SK-N-SH (cell line): ENCODE results near the gene FZD2. TPM values are rescaled to one million over a fixed set of nuclear protein-coding genes. Genes with fewer than 3 reads are reported as not detected.
A peak's percentile ranks its signal among the peaks of the same experiment; 100 is the strongest.

Experiments used
- CTCF ChIA-PET: fragments of 300-600, 350-600 bp; formaldehyde crosslinking; extraction: SDS; loops from one replicate; lab custom pipeline; 2021; lab: Yijun Ruan, JAX
- POLR2A ChIA-PET: fragments of 350-600 bp; sonication (Branson Sonifier 250); formaldehyde crosslinking; extraction: SDS; loops from one replicate; lab custom pipeline; 2020; ENCODE audit warnings: antibody characterized with exemption, inconsistent platforms; lab: Yijun Ruan, JAX
- DNase-seq: peaks from one replicate; pipeline ENCODE4 v3.0.0; 2012
- H2AFZ ChIP-seq: fragments of 200-600 bp; sonication (generic); 2 replicates; pipeline ENCODE4 v1.8.1; 2016; ENCODE audit warnings: antibody characterized with exemption, mild to moderate bottlenecking, low read depth
- H3F3A ChIP-seq: fragments of 200-600 bp; sonication (generic); replicated peaks from 2 replicates; pipeline ENCODE3; 2016; ENCODE audit warnings: antibody characterized with exemption, mild to moderate bottlenecking; ENCODE audit not compliant: insufficient read depth
- H3K27ac ChIP-seq, 2 experiments: fragments of 200-500 bp in 1 of 2; fragments of 200-600 bp in 1 of 2; sonication (Bioruptor generic) in 1 of 2; sonication (generic), shearing (Covaris generic) in 1 of 2; 2 replicates each; pipeline versions ENCODE4 v1.5.1 to v1.6.1; 2014 to 2016; ENCODE audit warnings: low read depth in 2 of 2, inconsistent platforms in 1 of 2, low read length in 1 of 2, mild to moderate bottlenecking in 1 of 2, mixed read lengths in 1 of 2
- H3K27me3 ChIP-seq: fragments of 200-600 bp; sonication (generic), shearing (Covaris generic); 2 replicates; pipeline ENCODE4 v1.6.1; 2016; ENCODE audit warnings: mixed run types; ENCODE audit not compliant: insufficient read depth
- H3K36me3 ChIP-seq, 2 experiments: fragments of 200-500 bp in 1 of 2; fragments of 200-600 bp in 1 of 2; sonication (Bioruptor generic) in 1 of 2; sonication (generic) in 1 of 2; replicated peaks in 1 of 2; 2 replicates each; pipeline versions ENCODE3 to v1.5.1; 2014 to 2016; ENCODE audit warnings: low read length in 1 of 2, mild to moderate bottlenecking in 1 of 2; ENCODE audit not compliant: insufficient read depth in 2 of 2, control insufficient read depth in 1 of 2
- H3K4me1 ChIP-seq, 2 experiments: fragments of 200-500 bp in 1 of 2; fragments of 200-600 bp in 1 of 2; sonication (Bioruptor generic) in 1 of 2; sonication (generic), shearing (Covaris generic) in 1 of 2; 2 replicates each; pipeline versions ENCODE4 v1.5.1 to v1.6.1; 2014 to 2016; ENCODE audit warnings: low read depth in 1 of 2, low read length in 1 of 2, mixed run types in 1 of 2; ENCODE audit not compliant: insufficient read depth in 2 of 2, control insufficient read depth in 1 of 2
- H3K4me2 ChIP-seq: fragments of 200-600 bp; sonication (generic), shearing (Covaris generic); 2 replicates; pipeline ENCODE4 v1.6.1; 2017; ENCODE audit warnings: mixed run types
- H3K4me3 ChIP-seq, 2 experiments: fragments of 200-500 bp in 1 of 2; fragments of 200-600 bp in 1 of 2; sonication (Bioruptor generic) in 1 of 2; sonication (generic), shearing (Covaris generic) in 1 of 2; 2 replicates each; pipeline versions ENCODE4 v1.5.1 to v1.8.1; 2014 to 2016; ENCODE audit warnings: low read depth in 2 of 2, inconsistent platforms in 1 of 2, low read length in 1 of 2, mild to moderate bottlenecking in 1 of 2, mixed read lengths in 1 of 2, moderate library complexity in 1 of 2
- H3K79me2 ChIP-seq: fragments of 200-600 bp; sonication (generic); 2 replicates; pipeline ENCODE4 v1.8.1; 2017; ENCODE audit warnings: mild to moderate bottlenecking; ENCODE audit not compliant: insufficient read depth
- H3K9ac ChIP-seq: fragments of 200-600 bp; sonication (generic); 2 replicates; pipeline ENCODE4 v1.6.1; 2017; ENCODE audit warnings: mixed run types
- H3K9me2 ChIP-seq: fragments of 200-600 bp; sonication (generic); 2 replicates; pipeline ENCODE4 v1.6.1; 2017; ENCODE audit warnings: mixed run types
- H3K9me3 ChIP-seq: fragments of 200-600 bp; sonication (generic); 2 replicates; pipeline ENCODE4 v1.6.1; 2017; ENCODE audit warnings: mixed run types, mild to moderate bottlenecking, moderate library complexity
- H4K20me1 ChIP-seq: fragments of 200-600 bp; sonication (generic); 2 replicates; pipeline ENCODE4 v1.6.1; 2017; ENCODE audit warnings: mild to moderate bottlenecking, mixed run types; ENCODE audit not compliant: insufficient read depth
- CHD2 ChIP-seq: fragments of 150-350 bp; IDR thresholded peaks from 2 replicates; pipeline ENCODE4 v1.6.1; 2018; ENCODE audit warnings: low read length; ENCODE audit not compliant: partially characterized antibody
- ELF1 ChIP-seq: IDR thresholded peaks from 2 replicates; pipeline ENCODE4 v1.4.0; 2012
- FOSL2 ChIP-seq: IDR thresholded peaks from 2 replicates; pipeline ENCODE4 v1.4.0; 2012; ENCODE audit warnings: low read depth, mild to moderate bottlenecking, moderate library complexity, borderline replicate concordance
- FOXJ3 ChIP-seq: sonication (generic); formaldehyde crosslinking; IDR thresholded peaks from 2 replicates; pipeline ENCODE4 v1.5.1; 2020; ENCODE audit warnings: mild to moderate bottlenecking, missing genetic modification reagents
- FOXM1 ChIP-seq: IDR thresholded peaks from 2 replicates; pipeline ENCODE4 v1.4.0; 2012; ENCODE audit warnings: low read depth, mild to moderate bottlenecking
- GABPA ChIP-seq: IDR thresholded peaks from 2 replicates; pipeline ENCODE4 v1.4.0; 2012; ENCODE audit warnings: low read depth, mild to moderate bottlenecking
- GATA2 ChIP-seq: sonication (generic); formaldehyde crosslinking; IDR thresholded peaks from 2 replicates; pipeline ENCODE4 v1.5.0; 2020; ENCODE audit warnings: mild to moderate bottlenecking, missing genetic modification reagents
- JUND ChIP-seq: IDR thresholded peaks from 2 replicates; pipeline ENCODE4 v1.4.0; 2012
- MXI1 ChIP-seq: IDR thresholded peaks from 2 replicates; pipeline ENCODE4 v1.6.1; 2012; ENCODE audit warnings: mild to moderate bottlenecking, low read depth, low read length, improper control_type of control experiment
- NRF1 ChIP-seq: IDR thresholded peaks from 2 replicates; pipeline ENCODE4 v1.6.1; 2012; ENCODE audit warnings: low read depth, mild to moderate bottlenecking, low read length
- POLR2AphosphoS5 ChIP-seq: IDR thresholded peaks from 2 replicates; pipeline ENCODE4 v1.6.1; 2012; ENCODE audit warnings: low read depth, low read length
- RAD21 ChIP-seq: IDR thresholded peaks from 2 replicates; pipeline ENCODE4 v1.6.1; 2012; ENCODE audit warnings: mild to moderate bottlenecking, low read length
- SIN3A ChIP-seq: IDR thresholded peaks from 2 replicates; pipeline ENCODE4 v1.6.1; 2012; ENCODE audit warnings: low read depth, mild to moderate bottlenecking, low read length, moderate library complexity, borderline replicate concordance
- TAF1 ChIP-seq: IDR thresholded peaks from 2 replicates; pipeline ENCODE4 v1.6.1; 2012; ENCODE audit warnings: low read depth, mild to moderate bottlenecking, low read length, moderate library complexity, borderline replicate concordance
- TCF12 ChIP-seq: IDR thresholded peaks from 2 replicates; pipeline ENCODE4 v1.4.0; 2012
- TEAD4 ChIP-seq: IDR thresholded peaks from 2 replicates; pipeline ENCODE4 v1.4.0; 2012; ENCODE audit warnings: mild to moderate bottlenecking, borderline replicate concordance; ENCODE audit not compliant: insufficient read depth
- YY1 ChIP-seq: IDR thresholded peaks from 2 replicates; pipeline ENCODE4 v1.4.0; 2012; ENCODE audit warnings: low read depth, mild to moderate bottlenecking
- WGBS: methylation state at CpG from one replicate; pipeline ENCODE4 v1.1.6; 2017; ENCODE audit warnings: low lambda C conversion rate; 5-methylcytosine and 5-hydroxymethylcytosine counted together
- polyA plus RNA-seq, 3 experiments: library from polyadenylated mRNA; depleted of rRNA; stranded (reverse); fragments of >200 nt; gene quantifications; 2 replicates each; pipeline ENCODE4 v1.2.3, GENCODE V29; 2012
- TF ChIP-seq, protein P1 (sequence below): fragments of 200-600 bp; sonication (generic); IDR thresholded peaks from 2 replicates; pipeline ENCODE4 v1.6.1; 2017; ENCODE audit warnings: antibody characterized with exemption, mild to moderate bottlenecking, moderate library complexity
- TF ChIP-seq, protein P2 (sequence below): IDR thresholded peaks from 2 replicates; pipeline ENCODE4 v1.4.0; 2012; ENCODE audit warnings: low read depth, borderline replicate concordance
- TF ChIP-seq, protein P3 (sequence below): IDR thresholded peaks from 2 replicates; pipeline ENCODE4; 2012
- TF ChIP-seq, protein P4 (sequence below): IDR thresholded peaks from 2 replicates; pipeline ENCODE4 v1.4.0; 2012; ENCODE audit warnings: low read depth

Gene FZD2
- polyA plus RNA-seq, 1 of the 3 experiments (the other 2 are of a cell fraction): 35.1 TPM

DNA sequence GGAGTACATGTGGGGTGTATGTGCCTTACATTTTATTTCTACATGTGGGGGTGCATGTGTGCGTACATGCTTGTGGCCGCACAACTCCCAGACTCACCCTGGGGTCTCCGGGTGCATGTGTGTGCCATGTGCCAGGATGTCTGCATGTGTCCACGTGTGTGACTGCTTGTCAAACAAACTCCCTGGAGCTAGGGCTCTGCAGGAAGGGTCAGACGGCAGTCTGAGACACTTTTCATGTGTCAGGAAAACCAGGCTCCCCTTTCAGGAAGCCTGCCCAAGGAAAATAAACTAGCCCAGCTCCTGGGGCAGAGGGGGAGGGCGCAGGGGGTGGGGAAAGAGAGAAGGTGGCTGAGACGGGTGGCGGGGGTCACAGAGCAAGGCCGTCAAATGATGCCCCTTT is 44.7 kb downstream of the FZD2 start:
- no peak overlapping the region for H3K4me3 ChIP-seq
- no peak overlapping the region for H3K4me2 ChIP-seq
- H3K27me3 ChIP-seq: no peaks in the 10 kb centered on the region
- H3K4me1 ChIP-seq: peaks cover 10 to 21% of the 10 kb centered on the region in 2 experiments; a peak in 2 of 4 replicates
- no peaks in the 10 kb centered on the region for H3K36me3 ChIP-seq
- TF ChIP-seq CHD2: no peak
- no peak for TF ChIP-seq RAD21
- TF ChIP-seq, protein P1, sequence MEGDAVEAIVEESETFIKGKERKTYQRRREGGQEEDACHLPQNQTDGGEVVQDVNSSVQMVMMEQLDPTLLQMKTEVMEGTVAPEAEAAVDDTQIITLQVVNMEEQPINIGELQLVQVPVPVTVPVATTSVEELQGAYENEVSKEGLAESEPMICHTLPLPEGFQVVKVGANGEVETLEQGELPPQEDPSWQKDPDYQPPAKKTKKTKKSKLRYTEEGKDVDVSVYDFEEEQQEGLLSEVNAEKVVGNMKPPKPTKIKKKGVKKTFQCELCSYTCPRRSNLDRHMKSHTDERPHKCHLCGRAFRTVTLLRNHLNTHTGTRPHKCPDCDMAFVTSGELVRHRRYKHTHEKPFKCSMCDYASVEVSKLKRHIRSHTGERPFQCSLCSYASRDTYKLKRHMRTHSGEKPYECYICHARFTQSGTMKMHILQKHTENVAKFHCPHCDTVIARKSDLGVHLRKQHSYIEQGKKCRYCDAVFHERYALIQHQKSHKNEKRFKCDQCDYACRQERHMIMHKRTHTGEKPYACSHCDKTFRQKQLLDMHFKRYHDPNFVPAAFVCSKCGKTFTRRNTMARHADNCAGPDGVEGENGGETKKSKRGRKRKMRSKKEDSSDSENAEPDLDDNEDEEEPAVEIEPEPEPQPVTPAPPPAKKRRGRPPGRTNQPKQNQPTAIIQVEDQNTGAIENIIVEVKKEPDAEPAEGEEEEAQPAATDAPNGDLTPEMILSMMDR: no peak
- no peak for TF ChIP-seq SIN3A
- no peak for TF ChIP-seq FOSL2
- peak; percentile 85; the same call in 1 of the 2 replicates for TF ChIP-seq MXI1
- TF ChIP-seq YY1: no peak
- no peaks in the 10 kb centered on the region for H3K9me3 ChIP-seq
- no peak overlapping the region for H3K27ac ChIP-seq
- POLR2A ChIA-PET: no interaction called here
- CTCF ChIA-PET: interaction anchor here (0.9 kb wide), 1 partner anchor 25 kb away, joined by 3 read pairs; no protein-coding TSS in a partner anchor
- no peaks in the 10 kb centered on the region for H3K9me2 ChIP-seq
- no peak overlapping the region for H3K9ac ChIP-seq
- DNase-seq: no peak
- no peaks in the 10 kb centered on the region for H4K20me1 ChIP-seq
- no peaks in the 10 kb centered on the region for H3K79me2 ChIP-seq
- no peak overlapping the region for H2AFZ ChIP-seq
- peaks cover 6% of the 10 kb centered on the region for H3F3A ChIP-seq
- WGBS: 74% methylated on average over 8 of the region's 9 CpGs

DNA sequence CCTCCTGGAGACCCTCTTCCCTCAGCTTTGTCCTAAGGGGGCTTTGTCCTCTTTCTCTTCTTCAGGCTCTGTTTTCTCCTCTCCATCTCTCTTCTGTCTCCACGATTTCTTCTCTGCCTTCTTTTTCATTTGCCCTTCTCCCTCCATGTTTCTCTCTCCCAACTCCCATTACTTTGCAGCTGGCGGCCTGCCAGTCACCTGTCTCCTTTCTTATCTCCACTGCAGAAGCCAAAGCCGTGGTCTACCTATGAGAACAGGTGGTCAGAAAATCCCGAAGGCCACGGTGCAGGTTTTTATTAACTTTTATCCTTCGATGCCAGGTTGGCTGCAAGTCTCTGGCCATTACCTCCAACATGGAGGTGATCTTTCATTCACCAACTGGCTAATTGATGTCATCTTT is 45.1 kb downstream of the FZD2 start:
- no peaks in the 10 kb centered on the region for H3K27me3 ChIP-seq
- peaks cover 6% of the 10 kb centered on the region for H3F3A ChIP-seq
- H2AFZ ChIP-seq: no peak overlapping the region
- no peak overlapping the region for H3K9ac ChIP-seq
- H3K4me2 ChIP-seq: no peak overlapping the region
- H3K4me3 ChIP-seq: no peak overlapping the region
- no peaks in the 10 kb centered on the region for H4K20me1 ChIP-seq
- H3K36me3 ChIP-seq: no peaks in the 10 kb centered on the region
- peaks cover 10 to 21% of the 10 kb centered on the region in 2 experiments; a peak in 2 of 4 replicates for H3K4me1 ChIP-seq
- no peak overlapping the region for H3K27ac ChIP-seq
- no peak for DNase-seq
- WGBS: 64% methylated on average over 6 of the region's 6 CpGs
- POLR2A ChIA-PET: no interaction called here
- H3K9me2 ChIP-seq: no peaks in the 10 kb centered on the region
- CTCF ChIA-PET: interaction anchor here (0.9 kb wide), 1 partner anchor 24 kb away, joined by 3 read pairs; no protein-coding TSS in a partner anchor
- no peaks in the 10 kb centered on the region for H3K9me3 ChIP-seq
- no peaks in the 10 kb centered on the region for H3K79me2 ChIP-seq
- TF ChIP-seq MXI1 (no peak), TAF1 (no peak), POLR2AphosphoS5 (no peak), GABPA (no peak), FOXM1 (no peak), TCF12 (no peak), CHD2 (no peak), NRF1 (no peak), TEAD4 (no peak), JUND (no peak), FOXJ3 (CRISPR knock-in tag) (no peak), GATA2 (CRISPR knock-in tag) (no peak), ELF1 (no peak)
- TF ChIP-seq, protein P2, sequence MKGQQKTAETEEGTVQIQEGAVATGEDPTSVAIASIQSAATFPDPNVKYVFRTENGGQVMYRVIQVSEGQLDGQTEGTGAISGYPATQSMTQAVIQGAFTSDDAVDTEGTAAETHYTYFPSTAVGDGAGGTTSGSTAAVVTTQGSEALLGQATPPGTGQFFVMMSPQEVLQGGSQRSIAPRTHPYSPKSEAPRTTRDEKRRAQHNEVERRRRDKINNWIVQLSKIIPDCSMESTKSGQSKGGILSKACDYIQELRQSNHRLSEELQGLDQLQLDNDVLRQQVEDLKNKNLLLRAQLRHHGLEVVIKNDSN: no peak
- TF ChIP-seq, protein P3, sequence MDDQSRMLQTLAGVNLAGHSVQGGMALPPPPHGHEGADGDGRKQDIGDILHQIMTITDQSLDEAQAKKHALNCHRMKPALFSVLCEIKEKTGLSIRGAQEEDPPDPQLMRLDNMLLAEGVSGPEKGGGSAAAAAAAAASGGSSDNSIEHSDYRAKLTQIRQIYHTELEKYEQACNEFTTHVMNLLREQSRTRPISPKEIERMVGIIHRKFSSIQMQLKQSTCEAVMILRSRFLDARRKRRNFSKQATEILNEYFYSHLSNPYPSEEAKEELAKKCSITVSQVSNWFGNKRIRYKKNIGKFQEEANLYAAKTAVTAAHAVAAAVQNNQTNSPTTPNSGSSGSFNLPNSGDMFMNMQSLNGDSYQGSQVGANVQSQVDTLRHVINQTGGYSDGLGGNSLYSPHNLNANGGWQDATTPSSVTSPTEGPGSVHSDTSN: no peak
- TF ChIP-seq, protein P1: no peak
- TF ChIP-seq, protein P4, sequence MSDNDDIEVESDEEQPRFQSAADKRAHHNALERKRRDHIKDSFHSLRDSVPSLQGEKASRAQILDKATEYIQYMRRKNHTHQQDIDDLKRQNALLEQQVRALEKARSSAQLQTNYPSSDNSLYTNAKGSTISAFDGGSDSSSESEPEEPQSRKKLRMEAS: no peak
